HEK293 (cell line): ENCODE results near the gene RNF138.

ENCODE experiments used
- CTCF ChIA-PET: fragments of 350-600 bp; formaldehyde crosslinking; extraction: SDS; loops from one replicate; lab custom pipeline; 2021; ENCODE audit warnings: antibody characterized with exemption; lab: Yijun Ruan, JAX
- POLR2A ChIA-PET: fragments of 300-600 bp; formaldehyde crosslinking; extraction: SDS; loops from one replicate; lab custom pipeline; 2020; ENCODE audit warnings: antibody characterized with exemption, inconsistent platforms; lab: Yijun Ruan, JAX
- H3K27ac ChIP-seq: fragments of 200-500 bp; sonication (Bioruptor generic); 2 replicates; pipeline ENCODE4 v1.5.1; 2014; ENCODE audit warnings: low read depth, low read length, control low read depth, inconsistent platforms; ENCODE audit errors: extremely low read depth
- H3K36me3 ChIP-seq, 2 experiments: fragments of 200-500 bp in 1 of 2; sonication (Bioruptor generic) in 1 of 2; 1 replicate in 1 of 2; 2 replicates in 1 of 2; pipeline ENCODE4 v1.5.1; 2014 to 2017; ENCODE audit warnings: inconsistent platforms in 2 of 2, low read length in 2 of 2; ENCODE audit not compliant: control insufficient read depth in 2 of 2, insufficient read depth in 1 of 2
- H3K4me1 ChIP-seq: fragments of 200-500 bp; sonication (Bioruptor generic); 2 replicates; pipeline ENCODE4 v1.5.1; 2014; ENCODE audit warnings: mild to moderate bottlenecking, low read length, inconsistent platforms; ENCODE audit not compliant: control insufficient read depth, insufficient read depth
- H3K4me3 ChIP-seq: 2 replicates; pipeline ENCODE4 v1.5.1; 2011; ENCODE audit warnings: low read depth, mild to moderate bottlenecking, control low read depth, low read length, moderate library complexity
- H3K9me3 ChIP-seq: fragments of 200-500 bp; sonication (Bioruptor generic); 2 replicates; pipeline ENCODE4 v1.5.1; 2014; ENCODE audit warnings: low read depth, low read length, inconsistent platforms; ENCODE audit not compliant: control insufficient read depth, insufficient read depth
- TCF7L2 ChIP-seq: IDR thresholded peaks from 2 replicates; pipeline ENCODE4 v1.6.1; 2011; ENCODE audit warnings: low read depth, mild to moderate bottlenecking, inconsistent platforms, low read length, moderate library complexity, borderline replicate concordance
- ZBTB21 ChIP-seq: fragments of 450-650 bp; formaldehyde crosslinking; IDR thresholded peaks from 2 replicates; pipeline ENCODE4 v1.5.1; 2017; ENCODE audit warnings: missing biosample characterization, missing genetic modification characterization
- ZNF501 ChIP-seq: fragments of 450-650 bp; formaldehyde crosslinking; IDR thresholded peaks from 2 replicates; pipeline ENCODE4 v1.5.1; 2016; ENCODE audit warnings: missing biosample characterization, missing genetic modification characterization
- ZNF610 ChIP-seq: fragments of 450-650 bp; formaldehyde crosslinking; IDR thresholded peaks from 2 replicates; pipeline ENCODE4 v1.5.1; 2016; ENCODE audit warnings: missing biosample characterization, missing genetic modification characterization, borderline replicate concordance
- TF ChIP-seq, protein P1 (sequence below): fragments of 450-650 bp; formaldehyde crosslinking; IDR thresholded peaks from 2 replicates; pipeline ENCODE4 v1.5.1; 2016; ENCODE audit warnings: missing biosample characterization, missing genetic modification characterization
- TF ChIP-seq, protein P2 (sequence below): fragments of 450-650 bp; formaldehyde crosslinking; IDR thresholded peaks from 2 replicates; pipeline ENCODE4 v1.5.1; 2016; ENCODE audit warnings: missing biosample characterization, missing genetic modification characterization
- TF ChIP-seq, protein P3 (sequence below): fragments of 450-650 bp; formaldehyde crosslinking; IDR thresholded peaks from 2 replicates; pipeline ENCODE4 v1.5.1; 2016; ENCODE audit warnings: missing biosample characterization, missing genetic modification characterization
- TF ChIP-seq, protein P4 (sequence below): fragments of 450-650 bp; formaldehyde crosslinking; IDR thresholded peaks from 2 replicates; pipeline ENCODE4 v1.5.1; 2017; ENCODE audit warnings: missing biosample characterization, missing genetic modification characterization
- TF ChIP-seq, protein P5 (sequence below): fragments of 450-650 bp; formaldehyde crosslinking; IDR thresholded peaks from 2 replicates; pipeline ENCODE4 v1.5.1; 2017; ENCODE audit warnings: missing biosample characterization, mild to moderate bottlenecking, missing genetic modification characterization, moderate library complexity

The RNF138 gene

DNA sequence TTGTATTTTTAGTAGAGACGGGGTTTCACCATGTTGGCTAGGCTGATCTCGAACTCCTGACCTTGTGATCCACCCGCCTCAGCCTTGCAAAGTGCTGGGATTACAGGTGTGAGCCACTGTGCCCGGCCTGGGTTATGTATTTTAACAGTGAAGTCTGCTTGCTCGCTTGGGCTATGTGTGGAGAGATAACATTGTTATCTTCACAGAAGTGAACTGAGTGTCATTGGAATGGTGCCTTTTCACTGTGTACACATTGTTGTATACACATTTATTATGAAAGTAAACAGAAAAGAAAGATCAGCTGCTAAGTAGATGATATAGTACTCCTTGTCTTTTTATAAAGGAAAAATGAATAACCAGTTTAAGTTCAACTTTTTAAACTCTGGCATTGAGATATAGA, 30.4 kb downstream of the RNF138 start (continued):
- TF ChIP-seq, protein P1, sequence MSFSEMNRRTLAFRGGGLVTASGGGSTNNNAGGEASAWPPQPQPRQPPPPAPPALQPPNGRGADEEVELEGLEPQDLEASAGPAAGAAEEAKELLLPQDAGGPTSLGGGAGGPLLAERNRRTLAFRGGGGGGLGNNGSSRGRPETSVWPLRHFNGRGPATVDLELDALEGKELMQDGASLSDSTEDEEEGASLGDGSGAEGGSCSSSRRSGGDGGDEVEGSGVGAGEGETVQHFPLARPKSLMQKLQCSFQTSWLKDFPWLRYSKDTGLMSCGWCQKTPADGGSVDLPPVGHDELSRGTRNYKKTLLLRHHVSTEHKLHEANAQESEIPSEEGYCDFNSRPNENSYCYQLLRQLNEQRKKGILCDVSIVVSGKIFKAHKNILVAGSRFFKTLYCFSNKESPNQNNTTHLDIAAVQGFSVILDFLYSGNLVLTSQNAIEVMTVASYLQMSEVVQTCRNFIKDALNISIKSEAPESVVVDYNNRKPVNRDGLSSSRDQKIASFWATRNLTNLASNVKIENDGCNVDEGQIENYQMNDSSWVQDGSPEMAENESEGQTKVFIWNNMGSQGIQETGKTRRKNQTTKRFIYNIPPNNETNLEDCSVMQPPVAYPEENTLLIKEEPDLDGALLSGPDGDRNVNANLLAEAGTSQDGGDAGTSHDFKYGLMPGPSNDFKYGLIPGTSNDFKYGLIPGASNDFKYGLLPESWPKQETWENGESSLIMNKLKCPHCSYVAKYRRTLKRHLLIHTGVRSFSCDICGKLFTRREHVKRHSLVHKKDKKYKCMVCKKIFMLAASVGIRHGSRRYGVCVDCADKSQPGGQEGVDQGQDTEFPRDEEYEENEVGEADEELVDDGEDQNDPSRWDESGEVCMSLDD (tag by site-specific recombination), result no peak

DNA sequence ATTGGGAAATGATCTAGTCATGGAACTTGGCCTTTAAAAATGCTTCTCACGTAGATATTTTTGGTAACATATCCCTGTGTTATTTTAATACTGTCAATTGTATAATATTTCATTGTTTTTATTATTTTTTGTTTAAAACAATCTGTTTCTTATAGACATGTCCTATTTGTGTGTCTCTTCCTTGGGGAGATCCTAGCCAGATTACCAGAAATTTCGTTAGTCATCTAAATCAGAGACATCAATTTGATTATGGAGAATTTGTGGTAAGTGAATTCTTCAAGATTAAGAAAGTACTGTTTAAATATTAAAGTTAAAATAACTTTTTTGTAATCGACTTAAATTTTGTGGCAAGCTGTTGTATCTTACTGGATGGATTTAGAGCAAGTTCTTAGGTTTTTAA, 34.9 kb downstream of the RNF138 start:
- no peaks in the 10 kb centered on the region for H3K9me3 ChIP-seq
- no peaks in the 10 kb centered on the region for H3K4me1 ChIP-seq
- peaks cover 25 to 89% of the 10 kb centered on the region in 2 experiments; a peak in 2 of 3 replicates for H3K36me3 ChIP-seq
- no peak overlapping the region for H3K27ac ChIP-seq
- ChIA-PET CTCF (interaction anchor here (2.2 kb wide), 1 partner anchor 31 kb away, joined by 9 read pairs; no protein-coding TSS in a partner anchor), POLR2A (no interaction called here)
- no peak overlapping the region for H3K4me3 ChIP-seq
- TF ChIP-seq, protein P1 (tag by site-specific recombination), result no peak
- TF ChIP-seq, protein P2, sequence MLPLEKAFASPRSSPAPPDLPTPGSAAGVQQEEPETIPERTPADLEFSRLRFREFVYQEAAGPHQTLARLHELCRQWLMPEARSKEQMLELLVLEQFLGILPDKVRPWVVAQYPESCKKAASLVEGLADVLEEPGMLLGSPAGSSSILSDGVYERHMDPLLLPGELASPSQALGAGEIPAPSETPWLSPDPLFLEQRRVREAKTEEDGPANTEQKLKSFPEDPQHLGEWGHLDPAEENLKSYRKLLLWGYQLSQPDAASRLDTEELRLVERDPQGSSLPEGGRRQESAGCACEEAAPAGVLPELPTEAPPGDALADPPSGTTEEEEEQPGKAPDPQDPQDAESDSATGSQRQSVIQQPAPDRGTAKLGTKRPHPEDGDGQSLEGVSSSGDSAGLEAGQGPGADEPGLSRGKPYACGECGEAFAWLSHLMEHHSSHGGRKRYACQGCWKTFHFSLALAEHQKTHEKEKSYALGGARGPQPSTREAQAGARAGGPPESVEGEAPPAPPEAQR (tag by site-specific recombination), result no peak
- TF ChIP-seq, protein P3, sequence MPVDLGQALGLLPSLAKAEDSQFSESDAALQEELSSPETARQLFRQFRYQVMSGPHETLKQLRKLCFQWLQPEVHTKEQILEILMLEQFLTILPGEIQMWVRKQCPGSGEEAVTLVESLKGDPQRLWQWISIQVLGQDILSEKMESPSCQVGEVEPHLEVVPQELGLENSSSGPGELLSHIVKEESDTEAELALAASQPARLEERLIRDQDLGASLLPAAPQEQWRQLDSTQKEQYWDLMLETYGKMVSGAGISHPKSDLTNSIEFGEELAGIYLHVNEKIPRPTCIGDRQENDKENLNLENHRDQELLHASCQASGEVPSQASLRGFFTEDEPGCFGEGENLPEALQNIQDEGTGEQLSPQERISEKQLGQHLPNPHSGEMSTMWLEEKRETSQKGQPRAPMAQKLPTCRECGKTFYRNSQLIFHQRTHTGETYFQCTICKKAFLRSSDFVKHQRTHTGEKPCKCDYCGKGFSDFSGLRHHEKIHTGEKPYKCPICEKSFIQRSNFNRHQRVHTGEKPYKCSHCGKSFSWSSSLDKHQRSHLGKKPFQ (tag by site-specific recombination), result no peak
- no peak for TF ChIP-seq ZBTB21
- no peak for TF ChIP-seq ZNF501 (tag by site-specific recombination)

DNA sequence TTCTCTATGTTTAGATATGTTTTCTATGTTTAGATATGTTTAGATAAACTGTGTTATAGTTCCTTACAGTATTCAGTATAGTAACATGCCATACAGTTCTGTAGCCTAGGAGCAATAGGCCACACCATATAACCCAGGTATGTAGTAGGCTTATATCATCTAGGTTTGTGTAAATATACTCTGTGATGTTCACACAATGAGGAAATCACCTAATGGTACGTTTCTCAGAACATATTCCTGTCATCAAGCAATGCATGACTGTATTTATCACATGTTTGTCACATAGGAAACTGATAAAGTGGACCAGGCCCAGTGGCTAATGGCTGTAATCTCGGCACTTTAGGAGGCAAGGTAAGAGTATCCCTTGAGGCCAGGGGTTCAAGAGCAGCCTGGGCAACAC, 44.0 kb downstream of the RNF138 start:
- ChIA-PET POLR2A (no interaction called here), CTCF (interaction anchor here (0.6 to 0.7 kb wide), 2 partner anchors 32 to 581 kb away, joined by 4 to 6 read pairs; no protein-coding TSS in a partner anchor)

DNA sequence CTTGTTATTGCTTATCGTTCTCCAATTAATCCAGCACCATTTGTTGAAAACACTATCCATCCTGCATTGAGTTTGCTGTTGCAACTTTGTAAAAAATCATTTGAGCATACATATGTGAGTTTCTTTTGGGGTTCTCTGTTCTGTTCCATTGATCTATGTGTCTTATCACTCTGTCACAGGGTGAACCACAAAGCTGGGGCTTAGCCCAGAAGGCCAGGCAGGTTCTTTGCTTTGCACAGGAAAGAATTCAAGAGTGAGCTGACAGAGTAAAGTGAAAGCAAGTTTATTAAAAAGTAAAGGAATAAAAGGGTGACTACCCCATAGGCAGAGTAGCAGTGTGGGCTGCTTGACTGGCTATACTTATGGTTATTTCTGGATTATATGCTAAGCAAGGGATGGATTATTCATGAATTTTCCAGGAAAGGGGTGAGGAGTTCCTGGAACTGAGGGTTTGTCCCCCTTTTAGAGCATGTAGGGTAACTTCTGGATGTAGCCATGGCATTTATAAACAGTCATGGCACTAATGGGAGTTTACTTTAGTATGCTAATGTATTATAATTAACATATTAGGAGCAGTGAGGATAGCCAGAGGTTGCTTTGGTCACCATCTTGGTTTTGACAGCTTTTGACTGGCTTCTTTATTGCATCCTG, 46.8 kb downstream of the RNF138 start:
- peaks cover 0 to 6% of the 10 kb centered on the region in 2 experiments; a peak in 2 of 3 replicates for H3K36me3 ChIP-seq
- ChIA-PET CTCF (interaction anchor here (0.7 kb wide), 1 partner anchor 19 kb away, joined by 5 read pairs; no protein-coding TSS in a partner anchor), POLR2A (no interaction called here)
- H3K27ac ChIP-seq, result no peak overlapping the region
- no peaks in the 10 kb centered on the region for H3K4me1 ChIP-seq
- TF ChIP-seq ZNF610 (tag by site-specific recombination), result no peak
- TF ChIP-seq, protein P4, sequence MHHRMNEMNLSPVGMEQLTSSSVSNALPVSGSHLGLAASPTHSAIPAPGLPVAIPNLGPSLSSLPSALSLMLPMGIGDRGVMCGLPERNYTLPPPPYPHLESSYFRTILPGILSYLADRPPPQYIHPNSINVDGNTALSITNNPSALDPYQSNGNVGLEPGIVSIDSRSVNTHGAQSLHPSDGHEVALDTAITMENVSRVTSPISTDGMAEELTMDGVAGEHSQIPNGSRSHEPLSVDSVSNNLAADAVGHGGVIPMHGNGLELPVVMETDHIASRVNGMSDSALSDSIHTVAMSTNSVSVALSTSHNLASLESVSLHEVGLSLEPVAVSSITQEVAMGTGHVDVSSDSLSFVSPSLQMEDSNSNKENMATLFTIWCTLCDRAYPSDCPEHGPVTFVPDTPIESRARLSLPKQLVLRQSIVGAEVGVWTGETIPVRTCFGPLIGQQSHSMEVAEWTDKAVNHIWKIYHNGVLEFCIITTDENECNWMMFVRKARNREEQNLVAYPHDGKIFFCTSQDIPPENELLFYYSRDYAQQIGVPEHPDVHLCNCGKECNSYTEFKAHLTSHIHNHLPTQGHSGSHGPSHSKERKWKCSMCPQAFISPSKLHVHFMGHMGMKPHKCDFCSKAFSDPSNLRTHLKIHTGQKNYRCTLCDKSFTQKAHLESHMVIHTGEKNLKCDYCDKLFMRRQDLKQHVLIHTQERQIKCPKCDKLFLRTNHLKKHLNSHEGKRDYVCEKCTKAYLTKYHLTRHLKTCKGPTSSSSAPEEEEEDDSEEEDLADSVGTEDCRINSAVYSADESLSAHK, result peak; percentile 46; the same call in 1 of the 2 replicates
- TF ChIP-seq, protein P5, sequence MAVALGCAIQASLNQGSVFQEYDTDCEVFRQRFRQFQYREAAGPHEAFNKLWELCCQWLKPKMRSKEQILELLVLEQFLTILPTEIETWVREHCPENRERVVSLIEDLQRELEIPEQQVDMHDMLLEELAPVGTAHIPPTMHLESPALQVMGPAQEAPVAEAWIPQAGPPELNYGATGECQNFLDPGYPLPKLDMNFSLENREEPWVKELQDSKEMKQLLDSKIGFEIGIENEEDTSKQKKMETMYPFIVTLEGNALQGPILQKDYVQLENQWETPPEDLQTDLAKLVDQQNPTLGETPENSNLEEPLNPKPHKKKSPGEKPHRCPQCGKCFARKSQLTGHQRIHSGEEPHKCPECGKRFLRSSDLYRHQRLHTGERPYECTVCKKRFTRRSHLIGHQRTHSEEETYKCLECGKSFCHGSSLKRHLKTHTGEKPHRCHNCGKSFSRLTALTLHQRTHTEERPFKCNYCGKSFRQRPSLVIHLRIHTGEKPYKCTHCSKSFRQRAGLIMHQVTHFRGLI (tag by site-specific recombination), result no peak
- no peaks in the 10 kb centered on the region for H3K9me3 ChIP-seq
- H3K4me3 ChIP-seq, result no peak overlapping the region

More for the DNA sequence above, 44.0 kb downstream of the RNF138 start:
- peaks cover 0 to 32% of the 10 kb centered on the region in 2 experiments; a peak in 2 of 3 replicates for H3K36me3 ChIP-seq
- H3K4me1 ChIP-seq, result no peaks in the 10 kb centered on the region
- TF ChIP-seq TCF7L2, result no peak
- no peak overlapping the region for H3K27ac ChIP-seq
- H3K4me3 ChIP-seq, result no peak overlapping the region
- no peaks in the 10 kb centered on the region for H3K9me3 ChIP-seq
